Measurements from ENCODE around the gene PPFIA3. TPM values are rescaled to one million over a fixed set of nuclear protein-coding genes. Genes with fewer than 3 reads are reported as not detected.
A peak's percentile ranks its signal among the peaks of the same experiment; 100 is the strongest.
"Not testable (repeated sequence)": the region's sequence is repeated elsewhere in the genome, so short reads cannot be mapped to it uniquely, and the experiment has no call there.

PPFIA3 gene
- total RNA-seq, 1 donor: 1.1 TPM

DNA sequence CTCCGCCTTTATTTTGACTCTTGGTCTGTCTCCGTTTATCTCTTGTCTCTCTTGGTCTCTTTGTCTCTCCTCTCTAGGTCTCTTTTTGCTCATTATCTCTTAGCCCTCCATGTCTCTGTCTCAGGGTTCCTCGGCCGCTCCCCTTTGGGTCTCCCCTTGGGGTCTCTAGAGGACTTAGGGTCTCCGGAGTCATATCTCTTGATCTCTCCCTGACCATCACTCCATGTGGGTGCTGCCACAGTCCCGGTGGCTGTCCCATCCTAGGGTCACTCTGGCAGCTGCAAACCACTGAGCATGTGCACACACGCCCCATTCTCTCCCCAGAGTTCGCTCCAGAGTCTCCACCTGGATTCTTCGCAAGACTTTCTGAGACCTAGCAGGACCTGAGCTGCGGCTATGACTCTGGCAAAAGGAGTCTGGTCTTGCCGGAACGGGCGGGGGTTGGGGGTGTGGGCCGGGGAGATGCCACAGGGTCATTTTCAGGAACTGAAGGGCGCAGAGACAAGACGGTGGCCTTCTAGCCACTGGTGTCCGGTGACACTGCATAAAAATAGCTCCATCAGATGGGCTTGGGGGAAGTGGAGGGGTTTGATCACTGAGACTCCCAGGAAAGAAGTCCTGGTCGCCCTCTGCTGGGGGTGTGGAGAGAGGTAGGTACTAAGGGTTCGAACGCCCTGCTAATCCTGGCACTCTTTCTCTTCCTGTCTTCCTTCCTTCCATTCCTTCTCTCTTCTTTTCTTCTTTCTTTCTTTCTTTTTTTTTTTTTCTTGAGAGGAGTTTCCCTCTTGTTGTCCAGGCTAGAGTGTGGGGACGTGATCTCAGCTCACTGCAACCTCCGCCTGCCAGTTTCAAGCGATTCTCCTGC, 45.6 kb upstream of the PPFIA3 start:
- DNase-seq (ENCODE audit: insufficient read length, low spot score, missing footprints): peak; percentile 93

DNA sequence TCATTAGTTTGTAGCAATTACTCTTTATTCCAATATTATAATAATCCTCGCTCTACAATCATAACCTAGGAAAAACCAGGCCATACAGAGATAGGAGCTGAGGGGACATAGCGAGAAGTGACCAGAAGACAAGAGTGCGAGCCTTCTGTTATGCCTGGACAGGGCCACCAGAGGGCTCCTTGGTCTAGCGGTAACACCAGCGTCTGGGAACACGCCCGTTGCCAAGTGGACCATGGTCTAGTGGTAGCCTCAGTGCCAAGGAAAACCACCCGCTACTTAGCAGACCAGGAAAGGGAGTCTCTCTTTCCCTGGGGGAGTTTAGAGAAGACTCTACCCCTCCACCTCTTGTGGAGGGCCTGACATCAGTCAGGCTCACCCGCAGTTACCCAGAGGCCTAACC, 44.5 kb upstream of the PPFIA3 start:
- H3K4me3 ChIP-seq (ENCODE audit: insufficient read depth, low read length); H3K27ac ChIP-seq (ENCODE audit: low read depth, low read length); H3K79me2 ChIP-seq (ENCODE audit: insufficient read depth, low read length); H2AFZ ChIP-seq (ENCODE audit: low read length); DNase-seq (ENCODE audit: insufficient read length, low spot score, missing footprints); H3K4me2 ChIP-seq (ENCODE audit: insufficient read depth, low read length); H3K9me3 ChIP-seq (ENCODE audit: low read depth, low read length); H3K4me1 ChIP-seq (ENCODE audit: insufficient read depth, low read length); H3K36me3 ChIP-seq (ENCODE audit: insufficient read depth, low read length); H4K20me1 ChIP-seq (ENCODE audit: insufficient read depth, low read length): not testable (repeated sequence)
- TF ChIP-seq, protein P1, sequence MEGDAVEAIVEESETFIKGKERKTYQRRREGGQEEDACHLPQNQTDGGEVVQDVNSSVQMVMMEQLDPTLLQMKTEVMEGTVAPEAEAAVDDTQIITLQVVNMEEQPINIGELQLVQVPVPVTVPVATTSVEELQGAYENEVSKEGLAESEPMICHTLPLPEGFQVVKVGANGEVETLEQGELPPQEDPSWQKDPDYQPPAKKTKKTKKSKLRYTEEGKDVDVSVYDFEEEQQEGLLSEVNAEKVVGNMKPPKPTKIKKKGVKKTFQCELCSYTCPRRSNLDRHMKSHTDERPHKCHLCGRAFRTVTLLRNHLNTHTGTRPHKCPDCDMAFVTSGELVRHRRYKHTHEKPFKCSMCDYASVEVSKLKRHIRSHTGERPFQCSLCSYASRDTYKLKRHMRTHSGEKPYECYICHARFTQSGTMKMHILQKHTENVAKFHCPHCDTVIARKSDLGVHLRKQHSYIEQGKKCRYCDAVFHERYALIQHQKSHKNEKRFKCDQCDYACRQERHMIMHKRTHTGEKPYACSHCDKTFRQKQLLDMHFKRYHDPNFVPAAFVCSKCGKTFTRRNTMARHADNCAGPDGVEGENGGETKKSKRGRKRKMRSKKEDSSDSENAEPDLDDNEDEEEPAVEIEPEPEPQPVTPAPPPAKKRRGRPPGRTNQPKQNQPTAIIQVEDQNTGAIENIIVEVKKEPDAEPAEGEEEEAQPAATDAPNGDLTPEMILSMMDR (IDR thresholded peaks at IDR 0.05; ENCODE audit: extremely low read depth, low read depth, low read length): peak; percentile 44
- peaks cover 19% of the 10 kb centered on the region for H3K27me3 ChIP-seq (ENCODE audit: insufficient read depth, low read length)

More for the DNA sequence above, 45.6 kb upstream of the PPFIA3 start:
- Histone ChIP-seq H3K4me2 (ENCODE audit: insufficient read depth, low read length) (no peak overlapping the region), H3K79me2 (ENCODE audit: insufficient read depth, low read length) (no peaks in the 10 kb centered on the region), H3K4me3 (ENCODE audit: insufficient read depth, low read length) (no peak overlapping the region), H3K9me3 (ENCODE audit: low read depth, low read length) (no peaks in the 10 kb centered on the region), H2AFZ (ENCODE audit: low read length) (no peak overlapping the region), H4K20me1 (ENCODE audit: insufficient read depth, low read length) (no peaks in the 10 kb centered on the region), H3K36me3 (ENCODE audit: insufficient read depth, low read length) (no peaks in the 10 kb centered on the region), H3K27ac (ENCODE audit: low read depth, low read length) (no peak overlapping the region), H3K27me3 (ENCODE audit: insufficient read depth, low read length) (peaks cover 19% of the 10 kb centered on the region), H3K4me1 (ENCODE audit: insufficient read depth, low read length) (no peaks in the 10 kb centered on the region)
- TF ChIP-seq, protein P1 (IDR thresholded peaks at IDR 0.05; ENCODE audit: extremely low read depth, low read depth, low read length): peak; percentile 20

DNA sequence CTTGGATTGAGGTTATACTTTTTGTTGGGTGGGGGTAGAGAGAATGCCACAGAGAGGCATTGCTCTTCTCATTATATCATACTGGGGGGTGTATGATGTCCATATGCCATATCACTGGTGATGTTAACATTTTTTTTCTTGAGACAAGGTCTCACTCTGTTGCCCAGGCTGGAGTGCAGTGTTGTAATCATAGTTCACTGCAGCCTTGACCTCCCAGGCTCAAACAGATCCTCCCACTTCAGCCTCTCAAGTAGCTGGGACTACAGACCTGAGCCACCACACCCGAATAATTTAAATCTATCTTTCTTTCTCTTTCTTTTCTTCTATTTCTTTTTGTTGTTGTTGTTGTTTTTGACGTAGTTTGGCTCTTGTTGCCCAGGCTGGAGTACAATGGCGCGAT, 39.0 kb upstream of the PPFIA3 start:
- DNase-seq (ENCODE audit: insufficient read length, low spot score, missing footprints): no peak
- Histone ChIP-seq H4K20me1 (ENCODE audit: insufficient read depth, low read length) (peaks cover under 1% of the 10 kb centered on the region), H3K4me2 (ENCODE audit: insufficient read depth, low read length) (no peak overlapping the region), H2AFZ (ENCODE audit: low read length) (no peak overlapping the region), H3K9me3 (ENCODE audit: low read depth, low read length) (no peaks in the 10 kb centered on the region), H3K36me3 (ENCODE audit: insufficient read depth, low read length) (no peaks in the 10 kb centered on the region), H3K4me3 (ENCODE audit: insufficient read depth, low read length) (no peak overlapping the region), H3K27me3 (ENCODE audit: insufficient read depth, low read length) (no peaks in the 10 kb centered on the region), H3K27ac (ENCODE audit: low read depth, low read length) (no peak overlapping the region), H3K4me1 (ENCODE audit: insufficient read depth, low read length) (peaks cover 4% of the 10 kb centered on the region), H3K79me2 (ENCODE audit: insufficient read depth, low read length) (peaks cover 2% of the 10 kb centered on the region)
- TF ChIP-seq, protein P1 (IDR thresholded peaks at IDR 0.05; ENCODE audit: extremely low read depth, low read depth, low read length): no peak

DNA sequence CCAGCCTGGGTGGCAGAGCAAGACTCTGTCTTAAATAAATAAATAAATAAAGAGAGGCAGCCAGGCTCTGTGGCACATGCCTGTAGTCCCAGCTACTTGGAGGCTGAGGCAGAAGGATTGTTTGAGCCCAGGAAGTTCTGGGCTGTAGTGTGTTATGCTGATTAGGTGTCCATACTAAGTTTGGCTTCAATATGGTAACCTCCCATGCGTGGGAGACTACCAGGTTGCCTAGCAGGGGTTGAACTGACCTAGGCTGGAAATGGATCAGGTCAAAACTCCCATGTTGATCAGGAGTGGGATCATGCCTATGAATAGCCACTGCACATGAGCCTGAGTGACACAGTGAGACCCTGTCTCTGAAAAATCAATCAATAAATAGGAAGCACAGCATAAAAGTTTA, 38.1 kb upstream of the PPFIA3 start:
- Histone ChIP-seq H2AFZ (ENCODE audit: low read length) (no peak overlapping the region), H3K4me2 (ENCODE audit: insufficient read depth, low read length) (no peak overlapping the region), H3K4me1 (ENCODE audit: insufficient read depth, low read length) (peaks cover 7% of the 10 kb centered on the region), H3K4me3 (ENCODE audit: insufficient read depth, low read length) (no peak overlapping the region), H3K79me2 (ENCODE audit: insufficient read depth, low read length) (peaks cover 10% of the 10 kb centered on the region), H3K9me3 (ENCODE audit: low read depth, low read length) (no peaks in the 10 kb centered on the region), H3K27me3 (ENCODE audit: insufficient read depth, low read length) (no peaks in the 10 kb centered on the region), H4K20me1 (ENCODE audit: insufficient read depth, low read length) (peaks cover 9% of the 10 kb centered on the region), H3K27ac (ENCODE audit: low read depth, low read length) (no peak overlapping the region), H3K36me3 (ENCODE audit: insufficient read depth, low read length) (no peaks in the 10 kb centered on the region)
- peak; percentile 18 for DNase-seq (ENCODE audit: insufficient read length, low spot score, missing footprints)
- TF ChIP-seq, protein P1 (IDR thresholded peaks at IDR 0.05; ENCODE audit: extremely low read depth, low read depth, low read length): no peak

Measured in osteoblast (primary cell).